Central memory CD4-positive, alpha-beta T cell (primary cell): ENCODE measurements around the gene ESD.

Experiments
- DNase-seq: peaks from one replicate; pipeline ENCODE4 v3.0.0; 2022

ESD gene

DNA sequence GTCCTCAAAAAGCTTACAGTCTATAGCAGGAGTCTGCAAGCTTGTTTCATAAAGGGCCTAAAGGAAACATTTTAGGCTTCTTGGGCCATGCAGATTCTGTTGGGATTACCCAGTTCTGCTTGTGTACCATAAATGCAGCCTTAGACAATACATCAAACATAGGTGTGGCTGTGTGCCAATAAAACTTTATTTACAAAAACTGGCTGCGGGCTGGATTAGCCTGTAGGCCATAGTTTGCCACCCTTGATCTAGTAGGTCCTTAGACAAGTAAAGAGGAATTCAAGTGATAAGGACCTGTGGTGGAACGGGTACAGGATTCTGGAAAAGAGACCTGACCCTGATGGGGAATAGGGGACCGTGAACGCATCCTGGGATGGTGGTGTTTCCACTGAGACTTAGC is 51.9 kb downstream of the ESD start:
- DNase-seq: no peak

DNA sequence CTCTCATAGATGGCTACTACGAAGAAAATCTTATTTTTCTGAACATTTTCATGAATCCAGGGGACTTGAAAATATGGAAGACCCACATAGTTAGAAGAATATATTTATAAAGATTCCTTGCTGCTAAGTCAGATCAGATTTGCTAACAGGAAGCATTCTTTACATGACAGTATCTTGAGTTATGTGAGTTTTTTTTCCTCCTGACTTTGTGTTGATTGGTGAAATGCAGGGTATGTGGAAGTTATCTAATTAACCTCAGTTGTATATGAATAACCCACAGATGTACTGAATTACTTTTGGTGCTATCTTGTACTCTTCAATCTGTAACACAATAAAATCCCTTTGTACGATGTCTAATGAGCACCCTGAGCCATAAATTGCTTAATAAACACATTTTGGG is 53.8 kb downstream of the ESD start:
- DNase-seq: no peak

DNA sequence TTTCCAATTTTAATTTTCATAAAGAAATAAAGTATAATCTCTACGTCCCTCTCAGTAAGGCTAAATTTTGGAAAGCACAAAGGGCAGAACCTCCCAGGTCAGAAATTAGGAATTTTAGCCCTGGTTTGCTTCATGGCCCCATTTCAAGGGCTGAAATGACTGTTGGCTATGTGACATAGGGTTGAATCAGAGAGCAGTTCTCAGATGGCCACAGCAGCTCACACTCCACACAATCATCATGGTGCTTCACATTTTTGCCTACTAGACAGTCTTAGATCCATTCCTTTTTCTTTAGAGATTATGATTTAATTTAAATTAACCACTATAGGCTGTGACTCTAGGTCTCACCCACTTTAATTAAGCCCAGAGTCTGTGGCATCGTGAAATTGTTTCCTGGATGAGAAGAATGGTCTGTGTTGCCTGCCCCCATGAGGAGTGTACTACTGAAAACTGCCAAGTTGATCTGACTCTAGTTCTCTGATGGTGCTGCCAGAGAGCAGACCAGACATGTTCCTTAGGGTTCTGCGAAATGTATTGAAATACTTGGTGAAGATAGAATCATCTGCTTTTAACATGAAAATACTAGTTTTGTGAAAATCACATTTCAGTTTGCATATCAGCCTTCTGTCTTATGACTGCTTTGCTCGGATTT is 57.4 kb downstream of the ESD start:
- no peak for DNase-seq

DNA sequence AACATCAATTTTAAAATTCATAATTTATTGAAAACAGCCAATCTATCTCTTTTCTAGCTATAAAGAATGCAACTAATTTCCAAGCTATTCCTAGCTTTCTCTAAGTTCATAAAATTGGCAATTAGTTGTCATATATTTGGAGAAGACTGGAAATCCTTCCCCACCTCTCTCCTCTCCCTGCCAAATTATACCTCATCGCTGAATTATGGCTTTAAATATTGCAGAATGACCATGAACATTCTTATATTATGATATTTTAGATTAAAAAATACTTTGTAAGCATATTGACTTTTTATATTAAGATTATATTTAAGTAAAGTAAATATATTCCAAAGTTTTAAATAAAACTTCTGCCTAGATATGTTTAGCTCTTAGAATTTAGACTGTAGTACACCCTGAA is 58.2 kb downstream of the ESD start:
- no peak for DNase-seq

DNA sequence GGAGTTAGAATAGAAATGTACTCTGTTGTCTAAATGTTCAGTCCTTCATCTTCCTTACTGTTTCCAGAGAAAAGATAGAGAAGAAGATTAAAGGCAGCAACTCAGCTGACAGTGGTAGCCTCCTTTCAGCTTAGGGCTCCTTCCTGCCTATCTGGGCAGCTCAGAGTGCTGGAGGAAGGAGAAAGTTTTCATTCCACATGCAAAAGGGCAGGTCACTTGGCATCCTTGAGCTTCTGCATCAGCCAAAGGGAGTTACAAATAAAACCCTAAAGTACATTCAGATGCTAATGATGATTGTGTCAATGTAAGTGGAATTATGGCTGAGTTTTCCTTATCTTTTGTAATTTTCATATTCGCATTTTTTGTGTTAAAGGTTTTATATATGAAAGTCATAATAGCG is 58.9 kb downstream of the ESD start:
- DNase-seq: no peak

DNA sequence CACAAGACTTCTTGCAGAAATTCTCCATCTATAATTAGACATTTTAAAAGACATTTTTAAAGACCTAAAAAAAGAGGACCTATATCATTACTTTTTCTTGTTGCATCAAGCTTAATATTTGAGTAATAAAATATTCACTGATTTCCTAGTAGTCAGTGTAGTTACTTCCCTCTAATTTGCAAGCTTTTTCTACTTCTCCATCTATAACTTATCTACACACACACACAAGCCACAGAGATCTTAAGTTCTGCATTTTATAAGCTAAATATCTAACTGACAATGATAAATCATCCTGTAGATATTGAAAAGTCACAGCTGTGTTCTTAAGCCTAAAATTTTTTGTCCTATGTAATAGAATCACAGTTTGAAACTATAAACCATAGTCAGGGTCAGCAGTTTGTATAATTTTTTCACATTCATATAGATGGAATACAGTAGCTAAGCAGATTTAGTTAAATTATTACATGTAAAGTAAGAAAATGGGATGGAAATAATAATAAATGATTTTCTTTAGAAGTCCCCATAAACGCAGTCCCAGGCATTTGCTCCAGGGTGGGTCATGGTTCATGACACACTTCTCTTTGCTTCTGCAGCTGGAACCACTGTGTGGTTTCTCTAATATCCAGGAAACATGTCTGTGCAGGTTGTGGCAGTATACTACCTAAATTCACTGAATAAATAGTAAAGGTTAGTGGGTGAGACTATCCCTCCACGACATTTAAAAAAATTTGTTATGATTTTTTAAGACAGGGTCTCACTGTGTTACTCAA is 60.2 kb downstream of the ESD start:
- no peak for DNase-seq

DNA sequence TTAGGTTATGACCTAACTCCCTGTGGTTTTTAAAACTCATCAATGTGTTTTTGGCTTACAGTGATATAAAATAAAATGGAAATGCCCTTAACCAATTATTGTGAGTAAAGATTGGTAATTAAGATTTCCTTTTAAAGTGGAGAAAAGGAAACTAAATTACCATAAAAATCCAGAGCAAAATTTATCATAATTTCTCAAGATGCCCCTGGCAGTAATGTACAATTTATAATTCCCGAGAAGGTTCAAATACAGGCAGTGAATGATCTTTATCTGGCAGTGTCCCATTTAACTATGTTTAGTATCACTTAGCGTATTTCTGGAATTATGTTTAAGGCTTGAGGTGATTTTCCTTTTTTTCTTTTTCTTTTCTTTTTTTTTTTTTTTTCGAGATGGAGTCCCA is 61.5 kb downstream of the ESD start:
- DNase-seq: no peak

DNA sequence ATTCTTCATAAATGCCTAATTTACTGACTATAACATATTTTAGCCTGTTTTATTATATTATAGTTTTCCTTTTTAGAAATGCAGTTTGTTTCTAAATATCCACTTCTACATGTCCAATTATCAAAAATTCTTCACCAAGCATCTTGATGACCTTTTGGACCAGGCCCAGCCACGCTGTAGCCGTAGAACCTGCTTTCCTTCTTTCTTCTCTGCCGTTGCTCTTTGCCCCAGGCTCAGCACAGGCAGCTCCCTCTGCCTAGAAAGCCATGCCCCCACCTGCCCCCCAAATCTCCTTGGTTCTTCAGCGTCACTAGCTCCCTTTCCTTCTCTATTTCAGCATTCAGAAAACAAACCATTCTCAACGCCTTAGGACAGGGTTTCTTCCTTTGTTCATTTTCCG is 65.4 kb downstream of the ESD start:
- DNase-seq: no peak

DNA sequence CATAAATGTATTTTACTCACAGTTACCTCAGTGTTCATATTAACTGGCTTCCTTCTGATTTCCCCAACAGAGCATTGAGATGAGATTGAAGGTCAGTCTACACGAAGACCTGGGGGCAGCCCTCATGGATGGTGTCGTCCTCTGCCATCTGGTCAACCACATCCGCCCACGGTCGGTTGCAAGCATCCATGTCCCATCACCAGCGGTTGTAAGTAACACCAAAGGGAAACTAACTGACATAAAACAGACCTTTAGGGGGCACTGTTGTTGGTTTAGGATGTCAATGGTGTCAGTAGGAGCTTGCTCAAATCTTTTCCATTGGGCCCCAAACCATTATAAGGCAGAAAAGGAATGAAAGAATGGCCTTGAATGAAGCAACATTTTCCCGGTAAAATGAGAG is 68.2 kb downstream of the ESD start:
- no peak for DNase-seq

DNA sequence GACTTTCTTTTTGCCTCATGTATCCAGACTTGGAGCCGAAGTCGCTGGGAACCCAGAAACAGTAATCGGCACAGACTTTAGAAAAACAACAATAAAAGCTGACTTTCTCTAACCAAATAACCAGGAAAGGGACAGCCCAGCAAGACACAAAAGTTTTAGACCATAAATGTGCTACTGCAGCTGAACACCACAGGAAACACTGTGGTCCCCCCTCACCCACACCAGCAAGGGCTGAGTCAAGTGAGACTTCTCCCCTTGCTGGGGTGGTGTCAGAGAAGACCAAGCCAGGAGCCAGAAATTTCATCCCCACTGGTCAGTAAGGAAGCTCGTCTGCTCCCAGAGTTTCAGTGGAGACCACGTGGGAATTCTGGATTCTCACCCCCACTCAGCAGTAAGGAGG is 70.6 kb downstream of the ESD start:
- no peak for DNase-seq
